ENCODE data around the gene CLIP2.

DNA sequence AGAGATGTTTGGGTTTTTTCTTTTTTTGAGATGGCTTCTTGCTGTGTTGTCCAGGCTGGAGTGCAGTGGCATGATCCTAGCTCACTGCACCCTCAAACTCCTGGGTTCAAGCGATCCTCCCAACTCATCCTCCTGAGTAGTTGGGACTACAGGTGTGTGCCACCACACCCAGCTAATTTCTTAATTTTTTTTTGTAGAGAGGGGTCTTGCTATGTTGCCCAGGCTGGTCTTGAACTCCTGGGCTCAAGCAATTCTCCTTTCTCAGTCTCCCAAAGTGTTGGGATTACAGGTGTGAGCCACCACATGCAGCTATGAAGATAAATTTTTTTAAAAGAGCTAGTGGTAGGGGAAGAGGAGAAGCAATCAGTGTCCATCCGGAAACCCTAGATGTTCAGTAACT, 56.8 kb downstream of the CLIP2 start:
- no peak for TF ChIP-seq POLR2A (IDR thresholded peaks at IDR 0.05; ENCODE audit: low read length)
- no peak for TF ChIP-seq GATA1 (IDR thresholded peaks at IDR 0.05; ENCODE audit: low read depth, low read length)
